ENCODE results near the gene ZDHHC14.
"Not testable (repeated sequence)": the region's sequence is repeated elsewhere in the genome, so short reads cannot be mapped to it uniquely, and the experiment has no call there.

ZDHHC14 gene

DNA sequence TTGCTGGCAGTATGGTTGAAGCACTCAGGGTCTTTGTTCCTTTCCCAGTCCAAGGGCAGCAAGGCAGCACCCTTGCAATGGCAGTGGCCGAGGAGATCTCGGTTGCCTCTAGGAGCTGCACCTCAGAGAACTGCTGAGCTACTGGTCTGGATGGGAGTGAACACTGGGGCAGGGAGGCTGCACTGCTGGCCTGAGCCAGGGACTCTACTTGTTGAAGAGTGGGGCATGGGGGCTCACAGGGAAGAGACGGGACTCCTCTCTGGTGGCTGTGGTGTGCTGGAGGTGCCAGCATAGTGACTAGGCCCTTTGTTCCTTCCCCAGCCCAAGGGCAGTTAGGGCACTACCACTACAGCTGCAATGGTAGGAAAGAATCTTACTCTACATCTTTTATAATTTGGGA is 203.0 kb downstream of the ZDHHC14 start:
- no peak for DNase-seq

DNA sequence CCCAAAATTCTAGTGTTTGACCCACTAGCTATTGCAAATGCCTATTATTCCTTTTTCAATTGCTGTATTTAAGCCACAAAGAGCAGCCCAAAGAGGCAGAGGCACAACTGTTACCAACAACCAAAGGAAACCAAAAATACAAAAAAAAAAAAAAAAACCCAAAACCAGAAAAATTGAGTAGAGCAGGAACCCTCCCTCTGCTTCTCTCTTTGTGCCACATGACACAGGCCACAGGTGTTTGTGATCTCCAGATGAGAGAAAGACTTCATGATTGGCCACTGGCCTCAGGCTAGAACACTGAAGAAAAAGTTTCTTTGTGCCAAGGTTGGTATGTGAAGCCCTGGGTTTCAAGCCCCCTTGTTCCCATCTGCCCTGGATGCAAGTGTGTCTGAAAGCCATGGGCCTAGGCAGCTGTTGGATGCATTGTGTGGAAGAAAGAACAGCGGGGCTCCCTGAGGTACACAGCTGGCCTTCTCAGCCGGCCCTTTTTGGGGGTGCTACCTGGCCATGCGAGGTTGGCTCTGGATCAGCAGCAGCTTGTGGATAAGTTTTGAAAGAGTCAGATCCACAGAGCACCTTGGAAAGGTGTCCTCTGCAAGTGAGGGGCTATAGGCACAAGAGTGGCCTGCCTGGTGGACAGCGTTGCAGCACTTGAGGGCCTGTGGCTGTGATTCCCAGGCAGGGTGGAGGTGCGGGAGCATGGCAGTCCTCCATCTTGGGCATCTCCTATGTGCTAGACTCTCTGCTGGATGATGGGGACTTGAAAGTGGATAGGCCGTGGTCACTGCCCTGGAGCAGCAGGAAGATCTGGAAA is 204.5 kb downstream of the ZDHHC14 start:
- DNase-seq = no peak

DNA sequence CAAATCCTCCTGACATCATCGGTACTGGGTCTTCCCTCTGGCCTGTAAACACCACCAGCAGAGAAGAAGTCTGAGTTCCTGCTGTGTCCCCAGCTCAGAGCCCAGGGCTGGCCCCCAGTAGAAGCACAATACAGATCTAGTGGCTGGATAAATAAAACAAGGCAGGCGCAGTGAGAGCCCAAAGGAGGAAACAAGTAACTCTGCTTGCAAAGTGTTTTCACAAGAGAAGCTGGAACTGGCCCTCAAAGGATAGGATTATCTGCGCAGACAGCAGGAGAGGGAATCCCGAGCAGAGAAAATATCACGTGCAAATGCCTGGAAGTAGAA is 205.1 kb downstream of the ZDHHC14 start:
- DNase-seq = no peak

DNA sequence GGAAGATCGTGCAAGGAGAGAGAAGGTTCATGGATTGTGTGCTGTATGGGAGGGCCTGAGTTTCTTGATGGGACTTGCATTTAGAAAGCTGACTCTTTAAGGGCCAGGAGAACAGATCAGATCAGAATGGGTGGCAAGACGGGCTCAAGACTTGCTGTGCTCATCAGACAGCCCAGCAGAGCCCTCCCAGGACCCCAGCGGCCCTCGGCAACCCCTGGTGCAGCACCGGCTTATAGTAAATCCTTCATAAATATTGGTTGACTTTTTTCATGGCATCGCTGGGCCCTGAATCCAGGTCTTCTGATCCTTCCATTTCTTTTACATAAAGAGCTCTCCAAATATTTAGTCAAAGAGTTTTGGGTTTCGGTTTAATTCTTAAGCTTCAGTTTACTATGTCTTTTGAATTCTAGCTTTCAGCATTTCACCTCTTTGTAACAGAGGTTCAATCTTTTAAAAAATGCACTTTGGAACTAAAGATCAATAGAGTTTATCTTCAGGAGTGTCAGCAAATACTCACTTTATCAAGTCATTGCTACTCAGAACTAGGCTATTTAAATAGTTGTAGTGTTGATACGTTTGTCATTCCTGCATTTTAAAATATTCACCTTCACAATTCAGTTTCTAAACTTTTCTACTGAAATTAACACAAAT is 205.6 kb downstream of the ZDHHC14 start:
- DNase-seq = no peak

DNA sequence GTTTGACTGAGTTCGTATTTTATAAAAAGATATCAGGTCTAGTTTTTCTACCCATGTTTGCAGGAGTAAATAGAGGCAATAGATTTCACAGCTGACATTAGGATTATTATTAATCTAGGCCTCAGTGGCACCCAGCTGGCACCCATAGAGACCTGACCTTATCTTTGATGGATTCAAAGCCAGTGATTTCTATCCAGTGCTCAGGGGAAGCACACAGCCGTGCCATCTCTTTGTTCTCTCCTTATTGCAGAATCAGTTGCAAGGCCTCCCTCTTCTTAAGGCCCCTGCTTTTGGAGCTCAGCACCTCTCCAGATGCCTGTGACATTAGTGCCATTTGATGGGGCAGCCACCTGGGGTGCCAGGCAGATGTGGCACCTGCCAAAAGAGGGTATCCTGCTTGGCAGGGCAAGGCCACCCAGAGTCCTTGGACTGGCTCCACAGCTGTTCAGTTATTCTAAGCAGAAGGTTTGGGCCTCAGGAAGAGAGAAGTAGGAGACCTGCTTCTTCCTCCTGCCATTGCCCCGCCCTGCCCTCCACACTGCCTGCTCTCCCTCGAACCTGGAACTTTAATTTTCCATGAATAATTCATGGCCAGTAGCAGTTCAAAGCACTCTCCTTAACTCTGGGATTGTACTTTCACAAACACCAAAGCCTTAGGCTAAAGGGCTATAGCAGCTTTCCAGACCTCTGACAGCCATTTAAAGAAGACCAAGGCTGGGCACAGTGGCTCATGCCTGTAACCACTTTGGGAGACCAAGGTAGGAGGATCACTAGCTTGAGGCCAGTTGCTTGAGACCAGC is 206.3 kb downstream of the ZDHHC14 start:
- DNase-seq = no peak

DNA sequence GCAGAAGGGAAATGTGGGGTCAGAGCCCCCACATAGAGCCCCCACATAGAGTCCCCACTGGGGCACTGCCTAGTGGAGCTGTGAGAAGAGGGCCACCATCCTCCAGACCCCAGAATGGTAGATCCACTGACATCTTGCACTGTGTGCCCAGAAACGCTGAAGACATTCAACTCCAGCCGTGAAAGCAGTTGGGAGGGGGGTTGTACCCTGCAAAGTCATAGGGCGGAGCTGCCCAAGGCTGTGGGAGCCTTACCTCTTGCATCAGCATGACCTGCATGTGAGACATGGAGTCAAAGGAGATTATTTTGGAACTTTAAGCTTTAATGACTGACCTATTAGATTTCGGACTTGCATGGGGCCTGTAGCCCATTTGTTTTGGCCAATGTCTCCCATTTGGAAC is 209.7 kb downstream of the ZDHHC14 start:
- not testable (repeated sequence) for DNase-seq

DNA sequence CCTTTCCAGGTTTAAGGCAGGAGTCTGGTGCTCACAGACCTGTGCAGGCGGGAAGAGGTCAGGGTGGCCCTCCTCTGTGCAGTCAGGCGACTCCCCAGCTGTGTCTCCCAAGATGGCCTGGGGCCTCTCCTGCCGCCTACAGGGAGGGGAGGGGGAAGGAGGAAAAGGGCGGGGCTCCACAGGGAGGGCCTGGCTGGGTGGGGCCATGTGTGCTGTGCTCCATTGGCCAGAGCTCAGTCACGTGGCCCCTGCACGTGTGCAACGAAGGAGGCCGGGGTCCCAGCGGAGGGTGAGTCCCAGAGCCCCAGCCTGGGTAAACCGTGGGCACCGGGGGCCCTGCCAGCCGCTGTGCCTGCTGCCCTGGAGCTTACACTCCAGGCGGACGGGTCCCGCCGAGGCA is 211.6 kb downstream of the ZDHHC14 start:
- DNase-seq = no peak

DNA sequence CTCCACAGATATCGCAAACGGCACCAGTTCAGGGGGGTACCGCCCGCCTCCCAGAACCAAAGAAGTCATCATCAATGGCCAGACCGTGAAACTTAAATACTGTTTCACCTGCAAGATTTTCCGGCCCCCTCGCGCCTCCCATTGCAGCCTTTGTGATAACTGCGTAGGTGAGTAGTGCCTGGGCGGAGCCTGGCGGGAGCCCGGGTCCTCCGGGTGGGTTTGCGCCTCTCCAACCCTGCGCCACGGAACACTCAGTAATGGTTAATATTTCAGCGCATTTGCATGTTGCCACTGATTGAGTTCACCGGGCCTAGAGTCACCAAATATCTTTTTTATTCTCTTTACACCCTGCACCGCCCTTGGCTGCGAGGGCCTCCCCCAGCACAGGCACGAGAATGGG is 212.0 kb downstream of the ZDHHC14 start:
- DNase-seq = no peak

DNA sequence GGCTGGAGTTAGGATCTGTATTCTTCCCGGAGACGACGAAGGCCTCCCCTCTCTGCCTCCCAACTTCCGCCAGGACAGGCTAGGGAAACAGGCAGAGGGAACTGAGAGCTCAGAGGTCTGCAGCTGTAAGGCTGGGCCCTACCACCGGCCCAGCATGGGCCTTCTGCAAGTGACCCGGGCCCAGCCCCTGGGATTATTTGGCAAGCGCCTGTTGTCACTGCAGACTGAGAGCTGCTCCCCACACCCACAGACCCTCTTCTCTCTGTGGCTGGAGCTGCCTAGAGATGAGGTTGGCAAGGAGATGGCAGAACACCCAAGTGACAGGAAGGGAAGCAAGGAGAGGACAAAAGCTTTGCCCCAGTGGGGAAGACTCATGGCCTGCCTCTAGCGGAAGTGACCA is 212.6 kb downstream of the ZDHHC14 start:
- DNase-seq = no peak

DNA sequence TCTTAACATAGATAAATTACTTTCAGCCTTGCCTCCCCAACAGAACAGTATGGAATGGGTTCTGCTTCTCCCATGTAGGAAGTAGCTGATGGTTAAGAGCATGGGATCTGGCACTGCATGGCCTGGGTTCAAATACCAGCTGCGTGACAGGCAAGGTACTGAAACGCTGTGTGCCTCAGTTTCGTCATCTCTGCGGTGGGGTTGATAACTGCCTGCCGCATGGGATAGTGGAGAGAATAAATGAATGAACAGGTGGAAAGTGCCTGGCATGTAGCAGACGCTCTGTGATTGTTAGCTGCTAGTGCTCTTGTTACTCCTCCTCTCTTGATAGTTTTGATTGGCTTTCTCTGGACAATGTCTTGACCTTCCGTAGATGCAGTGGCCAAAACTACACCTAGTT is 213.3 kb downstream of the ZDHHC14 start:
- no peak for DNase-seq

DNA sequence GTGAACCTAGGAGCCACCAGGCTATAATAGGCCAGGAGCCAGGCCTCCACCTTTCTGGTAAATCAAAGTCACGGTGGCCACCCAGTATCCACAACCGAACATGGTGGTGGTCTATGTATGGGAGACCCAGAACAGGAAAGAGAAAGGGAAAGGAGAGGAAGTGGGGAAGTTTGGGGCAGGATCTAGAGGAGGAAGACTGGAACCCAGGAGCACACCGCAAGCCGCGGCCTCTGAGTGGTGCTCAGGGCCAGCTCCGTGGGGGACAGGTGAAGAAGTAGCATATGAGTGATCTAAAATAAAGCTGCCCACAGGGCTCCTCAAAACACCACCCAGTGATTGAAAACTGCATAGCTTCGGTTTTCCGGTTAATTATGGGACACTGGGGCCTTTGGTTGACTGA is 214.8 kb downstream of the ZDHHC14 start:
- DNase-seq = no peak

DNA sequence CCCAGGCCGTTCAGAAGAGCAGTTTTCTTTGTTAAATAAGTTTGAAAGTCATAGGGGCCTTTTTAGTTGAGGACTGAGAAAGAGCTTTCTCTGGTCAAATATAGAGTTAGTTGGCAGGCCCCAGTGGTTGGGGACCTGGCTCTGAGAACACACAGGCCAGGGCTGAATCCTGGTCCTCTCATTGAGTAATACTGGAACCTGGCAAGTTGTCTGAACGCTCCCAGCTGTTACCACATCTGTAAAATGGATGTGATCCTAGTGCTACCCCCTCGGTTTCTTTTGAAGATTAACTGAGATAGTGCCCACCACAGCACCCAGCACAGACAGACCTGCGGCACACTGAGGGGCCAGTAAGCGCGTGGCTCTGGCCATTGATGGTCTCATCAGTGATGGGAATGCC is 215.5 kb downstream of the ZDHHC14 start:
- no peak for DNase-seq

DNA sequence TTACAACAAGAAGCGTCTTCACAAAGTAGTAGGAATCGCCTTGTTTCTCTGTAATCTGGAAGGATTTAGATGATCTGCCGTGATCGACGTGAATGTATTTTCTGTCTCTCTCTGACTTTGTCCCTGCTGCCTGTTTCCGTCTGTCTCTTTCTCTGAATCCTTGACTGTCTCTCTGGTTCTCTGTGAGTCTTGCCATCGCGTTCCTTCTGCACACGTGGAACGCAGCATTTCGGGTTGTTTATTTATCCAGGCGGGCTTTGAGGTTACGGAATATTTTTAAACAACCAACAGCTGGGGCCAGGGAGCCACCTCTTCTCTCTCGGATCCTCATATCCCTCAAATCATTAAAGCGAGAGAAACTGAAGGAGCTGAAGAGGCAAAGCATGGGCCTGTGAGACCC is 215.9 kb downstream of the ZDHHC14 start:
- no peak for DNase-seq

DNA sequence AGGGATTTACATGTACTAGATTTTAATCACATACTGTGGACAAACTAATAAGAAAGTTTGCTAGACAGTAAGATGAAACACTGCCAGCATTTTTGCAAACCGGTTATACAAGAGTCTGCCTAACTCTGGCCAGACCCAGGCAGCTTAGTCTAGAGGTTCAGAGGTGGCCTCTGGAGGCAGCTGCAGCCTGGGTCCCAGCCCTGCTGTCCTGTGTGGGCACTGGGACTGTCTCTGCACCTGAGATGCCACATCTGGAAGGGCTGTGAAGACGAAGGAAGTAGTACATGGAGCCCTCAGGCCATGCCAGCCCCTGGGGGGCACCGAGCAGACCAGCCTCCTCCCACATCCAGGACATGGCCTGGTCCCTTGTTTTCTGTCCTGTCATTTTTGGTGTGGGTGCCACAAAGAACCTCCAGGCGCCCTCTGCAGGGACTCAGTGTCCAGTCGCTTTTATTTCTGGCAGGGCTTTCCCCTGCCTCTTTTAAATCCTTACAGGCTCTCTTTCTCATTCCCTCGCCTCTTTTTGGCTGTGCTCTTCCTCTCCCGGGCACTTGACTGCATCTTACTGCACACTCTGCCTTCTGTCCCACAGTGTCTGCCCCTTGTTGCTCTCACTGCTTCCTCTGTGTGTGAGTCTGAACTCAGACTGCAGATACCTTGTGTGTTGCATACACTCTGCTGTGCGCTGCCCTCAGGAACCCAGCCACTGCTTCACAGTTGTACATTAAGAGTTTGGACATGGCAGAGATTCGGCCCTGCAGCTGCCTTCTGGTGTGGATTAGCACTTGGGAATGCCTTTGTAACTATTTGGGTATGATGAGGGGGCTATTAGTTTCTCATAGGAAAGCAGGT is 216.7 kb downstream of the ZDHHC14 start:
- DNase-seq = peak; percentile 5 to 39

DNA sequence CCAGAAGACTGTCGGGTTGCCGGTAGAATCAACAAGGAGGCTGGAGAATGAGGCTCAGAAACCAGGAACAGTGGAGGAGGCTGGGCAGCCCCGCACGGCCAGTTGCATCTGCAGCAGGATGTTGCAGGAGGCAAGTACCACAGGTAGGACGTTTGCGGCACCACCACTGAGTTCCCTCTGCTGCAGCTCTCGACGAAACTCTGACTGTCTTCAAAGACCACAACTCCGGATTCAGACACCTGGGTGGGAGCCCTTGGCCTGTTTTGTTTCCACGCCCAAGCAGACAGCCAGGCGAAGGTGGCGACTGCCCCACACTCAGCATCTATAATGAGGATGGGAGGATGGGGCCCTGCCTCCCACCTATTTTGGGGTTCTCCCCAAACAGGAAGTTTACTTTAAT is 218.2 kb downstream of the ZDHHC14 start:
- DNase-seq = no peak

DNA sequence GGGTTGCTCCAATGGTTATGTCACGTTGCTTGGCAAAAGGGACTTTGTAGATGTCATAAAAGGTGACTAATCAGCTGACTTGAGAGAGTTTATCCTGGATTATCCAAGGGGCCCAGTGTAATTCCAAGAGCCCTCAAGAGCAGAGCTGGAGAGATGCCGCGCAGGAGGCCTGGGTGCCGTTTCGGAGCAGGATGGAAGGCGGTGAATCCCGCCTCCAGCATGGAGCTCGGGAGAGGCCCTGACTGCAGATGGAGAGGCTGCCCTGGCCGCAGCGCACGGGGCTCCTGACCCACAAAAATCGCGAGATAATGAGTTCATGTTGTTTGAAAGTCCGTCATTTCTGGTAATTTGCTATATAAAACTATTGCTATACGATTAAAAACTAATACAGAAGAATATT is 219.8 kb downstream of the ZDHHC14 start:
- DNase-seq = no peak

DNA sequence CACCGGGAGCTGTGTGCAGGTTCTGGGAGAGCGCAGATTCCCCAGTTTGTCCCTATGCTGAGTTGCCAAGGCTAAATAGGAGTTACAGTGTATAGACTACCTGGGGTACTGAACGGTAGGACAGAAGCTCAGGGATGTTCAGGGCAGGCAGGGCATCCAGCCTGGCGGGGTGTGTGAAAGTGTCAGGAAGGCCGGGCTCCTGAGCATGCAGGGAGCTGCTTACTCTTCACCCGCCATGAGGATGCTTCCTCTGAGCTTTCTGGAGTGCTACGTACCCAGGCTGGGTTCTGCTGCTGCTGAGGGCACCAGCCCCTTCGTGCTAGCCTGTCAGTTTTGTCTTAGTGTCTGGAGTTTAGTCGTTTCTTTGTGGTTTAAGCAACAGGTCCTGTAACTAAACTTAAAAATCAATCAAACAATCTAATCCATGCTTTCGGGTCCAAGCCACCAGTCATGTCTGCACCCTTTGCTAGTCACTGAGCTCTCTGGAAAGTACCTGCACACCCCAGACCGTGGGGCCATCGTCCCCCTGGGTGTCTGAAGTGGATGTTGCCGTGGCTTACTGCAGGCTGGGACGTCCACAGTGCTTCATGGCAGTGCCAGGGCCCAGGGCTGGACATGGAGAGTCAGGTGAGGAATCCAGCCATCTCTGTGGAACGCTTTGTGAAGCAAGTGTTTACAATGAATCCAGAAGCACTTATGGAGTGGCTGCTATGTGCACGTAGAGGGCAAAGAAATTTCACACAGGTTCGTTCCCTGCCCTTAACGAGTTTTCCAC is 221.7 kb downstream of the ZDHHC14 start:
- no peak for DNase-seq

DNA sequence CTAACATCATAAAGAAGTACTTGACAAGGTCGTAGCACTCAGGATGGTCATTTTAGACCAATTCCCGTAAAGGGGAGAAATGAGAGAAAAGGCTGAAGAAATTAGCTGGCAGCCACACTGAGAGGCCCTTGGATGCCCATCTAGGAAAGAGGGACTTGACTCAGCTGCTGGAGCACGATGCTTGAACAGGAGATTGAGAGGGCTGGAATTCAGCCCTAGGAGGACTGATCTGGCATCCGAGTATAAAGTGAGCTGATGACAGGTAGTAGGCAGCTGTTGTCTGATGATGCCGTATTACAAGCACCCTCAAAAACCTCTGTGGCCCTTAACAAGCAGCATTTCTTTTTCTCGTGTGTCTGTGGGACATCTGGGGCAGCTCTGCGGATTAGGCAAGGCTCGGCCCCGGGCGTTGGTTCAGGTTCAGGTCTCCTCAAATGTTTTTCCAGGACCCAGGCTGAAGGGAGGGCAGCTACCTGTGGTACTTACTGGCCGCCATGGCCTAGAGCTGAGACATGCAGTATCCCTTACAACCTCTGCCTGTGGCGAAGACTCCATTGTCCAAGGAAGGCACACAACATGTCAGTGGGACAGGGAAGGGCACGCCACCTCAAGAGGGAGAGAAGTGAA is 222.4 kb downstream of the ZDHHC14 start:
- no peak for DNase-seq

DNA sequence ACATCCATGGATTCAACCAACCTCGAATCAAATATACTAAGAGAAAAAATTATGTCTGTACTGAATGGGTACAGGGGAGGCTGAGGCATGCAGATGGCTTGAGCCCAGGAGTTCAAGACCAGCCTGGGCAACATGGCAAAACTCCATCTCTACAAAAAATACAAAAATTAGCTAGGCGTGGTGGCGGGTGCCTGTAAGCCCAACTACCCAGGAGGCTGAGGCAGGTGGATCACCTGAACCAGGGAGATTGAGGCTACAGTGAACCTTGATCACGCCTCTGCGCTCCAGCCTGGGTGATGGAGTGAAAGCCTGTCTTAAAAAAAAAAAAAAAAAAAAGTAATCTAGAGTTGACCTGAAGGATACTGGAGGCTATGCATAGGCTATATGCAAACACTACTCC is 223.0 kb downstream of the ZDHHC14 start:
- no peak for DNase-seq

DNA sequence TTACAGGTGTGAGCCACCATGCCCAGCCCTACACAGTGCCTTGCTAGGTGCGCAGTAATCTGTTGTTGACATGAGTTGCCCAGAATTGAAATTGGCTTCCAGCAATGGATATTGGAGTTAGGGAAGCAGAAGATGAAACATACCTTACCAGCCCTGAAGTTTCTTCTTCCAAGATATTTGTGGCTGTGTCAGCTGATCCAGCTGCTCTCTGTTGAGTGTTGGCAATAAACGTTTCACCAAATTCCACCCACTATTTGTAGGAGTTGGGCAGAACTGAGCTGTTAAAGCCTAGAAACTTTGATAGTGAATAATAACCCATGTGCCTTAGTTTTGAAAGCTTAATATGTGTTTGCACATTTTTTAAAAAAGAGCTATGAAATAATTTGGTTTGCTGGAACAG is 223.8 kb downstream of the ZDHHC14 start:
- no peak for DNase-seq

DNA sequence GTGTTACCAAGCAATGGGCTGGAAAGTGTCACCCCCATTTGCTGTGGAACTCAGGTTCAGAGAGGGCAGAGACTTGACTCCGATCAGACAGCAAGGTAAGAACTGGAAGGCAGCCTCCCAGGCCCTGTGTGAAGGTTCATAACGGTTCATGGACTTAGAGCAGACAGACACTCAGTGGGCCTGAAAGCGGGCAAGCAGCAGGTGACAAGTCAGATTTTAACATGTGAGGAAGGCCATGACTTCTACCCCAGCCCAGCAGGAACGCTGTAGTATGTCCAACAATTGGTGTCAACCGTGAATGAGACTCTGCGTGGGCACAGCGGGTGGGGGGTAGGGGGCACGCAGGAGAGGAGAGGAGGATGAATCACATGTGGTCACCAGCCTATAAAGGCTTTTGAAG is 224.5 kb downstream of the ZDHHC14 start:
- DNase-seq = no peak

DNA sequence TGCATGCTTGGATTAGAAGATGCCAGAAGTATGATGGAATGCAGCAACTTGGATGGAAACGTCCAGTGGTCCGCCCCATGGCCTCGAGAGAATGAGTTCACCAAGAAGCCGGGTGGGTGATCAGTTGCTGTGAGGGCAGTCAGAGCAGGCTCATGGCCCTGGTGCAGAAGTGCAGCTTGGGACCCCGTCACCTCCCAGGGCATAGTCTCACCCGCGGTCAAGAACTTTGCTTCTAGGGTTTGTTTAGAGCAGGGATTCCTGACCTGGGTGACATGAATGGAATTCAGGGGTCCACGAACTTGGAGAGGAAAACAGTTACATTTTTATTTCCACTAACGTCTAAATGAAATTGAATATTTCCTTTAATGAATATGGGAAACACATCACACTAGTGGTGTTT is 225.5 kb downstream of the ZDHHC14 start:
- no peak for DNase-seq

All from SHP77 (cell line).